CD4-positive, alpha-beta T cell treated with Interferon gamma for 1 hour (primary cell): ENCODE results near the gene TIGD3.
"Not testable (repeated sequence)": the region's sequence is repeated elsewhere in the genome, so short reads cannot be mapped to it uniquely, and the experiment has no call there.

Source experiments
- DNase-seq: peaks from one replicate; pipeline ENCODE4 v3.0.0-alpha.2; 2020

Gene TIGD3

DNA sequence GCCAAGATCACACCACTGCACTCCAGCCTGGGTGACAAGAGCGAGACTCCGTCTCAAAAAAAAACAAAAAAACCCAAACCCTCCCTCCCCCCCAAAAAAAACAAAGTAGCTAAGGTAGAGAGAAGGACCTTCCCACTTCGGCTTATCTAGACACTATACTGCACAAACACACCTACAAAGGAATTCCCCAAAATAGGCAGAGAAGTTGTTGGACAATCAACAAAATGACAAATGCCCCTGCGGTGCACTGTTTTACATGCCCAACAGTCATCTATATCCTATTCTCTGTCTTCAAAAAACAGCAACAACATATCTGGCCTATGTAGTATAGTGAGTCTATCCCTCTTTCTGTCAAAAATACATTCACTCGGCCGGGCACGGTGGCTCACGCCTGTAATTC lies 27.5 kb upstream of the TIGD3 start:
- no peak for DNase-seq

GRCh38 chr11:65329478-65329877 lies 25.1 kb upstream of the TIGD3 start:
- DNase-seq, result no peak

DNA sequence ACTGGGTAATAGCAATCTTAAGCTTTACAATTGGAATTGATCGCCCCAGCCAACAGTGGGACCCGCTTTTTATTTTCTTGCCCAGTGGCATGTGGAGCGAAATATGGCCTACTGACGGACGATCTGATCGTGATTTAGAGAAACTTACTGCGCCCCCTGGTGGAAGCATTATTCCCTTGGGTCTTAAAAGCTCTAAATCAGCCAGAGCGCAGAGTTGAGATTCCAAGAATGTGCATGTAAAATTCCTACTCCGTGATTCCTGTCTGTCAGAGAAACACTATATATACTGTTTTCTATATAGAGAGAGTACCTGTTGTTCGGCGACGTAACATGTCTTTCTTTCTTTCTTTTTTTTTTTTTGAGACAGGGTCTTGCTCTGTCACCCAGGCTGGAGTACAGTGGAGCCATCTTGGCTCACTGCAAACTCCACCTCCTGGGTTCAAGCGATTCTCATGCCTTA lies 24.6 kb upstream of the TIGD3 start:
- peak; percentile 70 for DNase-seq

DNA sequence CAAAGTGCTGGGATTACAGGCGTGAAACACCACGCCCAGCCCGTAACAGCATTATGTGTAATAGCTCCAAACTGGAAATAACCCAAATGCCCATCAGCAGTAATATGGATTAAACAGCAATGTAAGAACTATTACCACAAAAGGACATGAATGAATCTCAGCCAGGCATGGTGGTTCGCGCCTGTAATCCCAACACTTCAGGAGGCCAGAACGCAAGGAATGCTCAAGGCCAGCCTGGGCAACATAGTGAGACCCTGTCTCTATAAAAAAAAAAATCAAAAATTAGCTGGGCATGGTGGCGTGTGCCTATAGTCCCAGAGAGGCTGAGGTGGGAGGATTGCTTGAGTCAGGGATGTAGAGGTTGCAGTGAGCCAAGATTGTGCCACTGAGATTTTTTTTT lies 24.0 kb upstream of the TIGD3 start:
- no peak for DNase-seq

GRCh38 chr11:65332591-65332990 lies 22.0 kb upstream of the TIGD3 start:
- not testable (repeated sequence) for DNase-seq

GRCh38 chr11:65334696-65335295 lies 19.8 kb upstream of the TIGD3 start:
- no peak for DNase-seq

DNA sequence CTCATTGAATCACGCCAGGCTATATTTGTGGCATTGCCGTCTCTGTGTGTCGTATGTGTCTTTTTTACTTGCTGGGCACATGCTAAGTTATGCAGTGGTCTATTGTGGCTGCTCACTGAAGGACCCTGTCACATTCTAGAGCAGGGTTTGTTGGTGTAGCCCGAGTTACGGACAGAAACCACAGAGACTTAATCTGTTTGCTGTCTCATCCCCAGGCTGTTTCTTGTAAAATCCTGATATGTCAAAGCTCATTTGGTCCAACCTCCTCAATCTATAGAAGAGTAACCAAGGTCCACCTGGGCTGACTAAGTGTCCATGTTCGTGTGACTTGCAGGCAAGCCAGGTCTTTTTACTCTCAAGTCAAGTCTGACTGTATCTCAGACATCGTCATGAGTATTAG lies 15.9 kb upstream of the TIGD3 start:
- DNase-seq, result no peak

DNA sequence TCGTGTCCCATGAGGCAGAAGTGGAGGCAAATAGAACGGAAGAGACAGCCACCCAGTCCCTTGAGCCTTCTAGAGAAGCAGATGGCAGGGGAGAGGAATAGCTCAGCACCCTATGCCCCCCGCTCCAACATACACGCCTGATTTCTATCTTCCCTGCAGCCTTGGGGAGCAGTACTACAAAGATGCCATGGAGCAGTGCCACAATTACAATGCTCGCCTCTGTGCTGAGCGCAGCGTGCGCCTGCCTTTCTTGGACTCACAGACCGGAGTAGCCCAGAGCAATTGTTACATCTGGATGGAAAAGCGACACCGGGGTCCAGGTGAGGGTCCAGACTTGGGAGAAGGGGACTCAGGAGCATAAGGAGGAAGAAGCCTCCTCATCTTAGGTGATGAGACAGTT lies 14.3 kb upstream of the TIGD3 start:
- DNase-seq, result no peak

DNA sequence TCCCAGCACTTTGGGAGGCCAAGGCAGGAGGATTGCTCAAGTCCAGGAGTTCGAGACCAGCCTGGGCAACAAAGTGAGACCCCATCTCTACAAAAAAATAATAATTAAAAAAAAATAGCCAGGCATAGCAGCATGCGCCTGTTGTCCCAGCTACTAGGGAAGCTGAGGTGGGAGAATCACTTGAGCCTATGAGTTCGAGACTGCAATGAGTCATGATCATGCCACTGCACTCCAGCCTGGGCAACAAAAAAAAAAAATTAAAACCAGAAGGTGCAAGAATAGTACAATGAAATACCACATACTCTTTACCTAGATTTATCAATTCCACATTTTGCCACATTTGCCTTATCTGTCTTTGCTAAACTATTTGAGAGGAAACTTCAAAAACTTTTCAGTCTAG lies 12.7 kb upstream of the TIGD3 start:
- no peak for DNase-seq

DNA sequence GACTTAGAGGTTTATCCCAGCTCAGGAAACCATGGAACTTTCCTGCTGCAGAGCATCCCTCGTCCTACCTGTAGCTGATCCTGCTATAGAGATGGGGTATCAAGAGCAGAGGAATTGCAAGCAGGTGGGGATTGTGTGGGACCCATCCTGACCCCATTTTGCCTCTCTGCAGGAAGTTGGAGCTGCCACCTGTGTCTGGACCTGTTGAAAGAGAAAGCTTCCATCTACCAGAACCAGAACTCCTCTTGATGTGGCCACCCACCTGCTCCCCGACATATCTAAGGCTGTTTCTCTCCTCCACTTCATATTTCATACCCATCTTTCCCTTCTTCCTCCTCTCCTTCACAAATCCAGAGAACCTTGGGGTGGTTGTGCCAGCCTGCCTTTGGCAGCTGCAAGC lies 3.0 kb upstream of the TIGD3 start:
- no peak for DNase-seq

DNA sequence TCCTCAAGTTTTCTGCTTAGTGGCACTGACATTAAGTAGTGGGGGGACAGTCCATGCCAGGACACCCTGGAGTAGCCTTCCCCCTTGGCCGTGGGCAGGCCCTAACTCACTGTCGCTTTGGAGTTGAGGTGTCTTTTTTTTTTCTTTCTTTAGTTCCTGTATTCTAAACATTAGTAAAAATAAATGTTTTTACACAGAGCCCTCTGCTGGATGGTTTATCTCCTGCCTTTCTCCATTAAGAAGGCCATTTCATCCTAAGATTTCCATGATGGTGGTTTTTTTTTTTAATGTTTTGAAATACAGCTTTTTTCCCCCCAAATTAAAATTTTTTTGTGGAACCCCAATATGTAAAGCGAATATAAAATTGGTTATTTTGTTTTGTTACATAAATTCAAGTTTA lies 1.8 kb upstream of the TIGD3 start:
- no peak for DNase-seq

- no peak for DNase-seq
These were observed 1.2 kb upstream of the TIGD3 start for GRCh38 chr11:65353376-65353775.

GRCh38 chr11:65353900-65354264 lies 669 bp upstream of the TIGD3 start:
- no peak for DNase-seq

GRCh38 chr11:65355013-65355775 lies 643 bp downstream of the TIGD3 start:
- DNase-seq, result peak; percentile 56

DNA sequence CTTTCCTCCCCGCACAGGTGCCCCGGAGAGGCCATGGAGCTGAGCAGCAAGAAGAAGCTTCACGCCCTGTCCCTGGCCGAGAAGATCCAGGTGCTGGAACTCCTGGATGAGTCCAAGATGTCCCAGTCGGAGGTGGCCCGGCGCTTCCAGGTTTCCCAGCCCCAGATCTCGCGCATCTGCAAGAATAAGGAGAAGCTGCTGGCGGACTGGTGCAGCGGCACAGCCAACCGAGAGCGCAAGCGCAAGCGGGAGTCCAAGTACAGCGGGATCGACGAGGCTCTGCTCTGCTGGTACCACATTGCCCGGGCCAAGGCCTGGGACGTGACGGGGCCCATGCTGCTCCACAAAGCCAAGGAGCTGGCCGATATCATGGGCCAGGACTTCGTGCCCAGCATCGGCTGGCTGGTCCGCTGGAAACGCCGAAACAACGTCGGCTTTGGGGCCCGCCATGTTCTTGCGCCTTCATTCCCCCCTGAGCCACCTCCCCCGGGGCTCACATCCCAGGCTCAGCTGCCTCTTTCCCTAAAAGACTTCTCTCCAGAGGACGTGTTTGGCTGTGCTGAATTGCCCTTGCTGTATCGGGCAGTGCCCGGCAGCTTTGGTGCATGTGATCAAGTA lies 1.3 kb downstream of the TIGD3 start:
- DNase-seq, result no peak

DNA sequence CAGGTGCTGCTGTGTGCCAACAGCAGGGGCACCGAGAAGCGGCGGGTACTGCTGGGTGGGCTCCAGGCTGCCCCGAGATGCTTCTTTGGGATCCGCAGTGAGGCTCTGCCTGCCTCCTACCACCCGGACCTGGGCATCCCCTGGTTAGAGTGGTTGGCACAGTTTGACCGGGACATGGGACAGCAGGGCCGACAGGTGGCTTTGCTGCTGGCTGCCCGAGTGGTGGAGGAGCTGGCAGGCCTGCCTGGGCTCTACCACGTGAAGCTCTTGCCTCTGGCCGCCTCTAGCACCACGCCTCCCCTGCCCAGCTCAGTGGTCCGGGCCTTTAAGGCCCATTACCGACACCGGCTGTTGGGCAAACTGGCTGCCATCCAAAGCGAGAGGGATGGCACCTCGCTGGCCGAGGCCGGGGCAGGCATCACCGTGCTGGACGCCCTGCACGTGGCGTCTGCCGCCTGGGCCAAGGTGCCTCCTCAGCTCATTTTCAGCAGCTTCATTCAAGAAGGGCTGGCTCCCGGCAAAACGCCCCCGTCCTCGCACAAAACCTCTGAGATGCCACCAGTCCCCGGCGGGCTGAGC lies 1.9 kb downstream of the TIGD3 start:
- DNase-seq, result no peak

GRCh38 chr11:65357856-65358356 lies 3.4 kb downstream of the TIGD3 start:
- no peak for DNase-seq

GRCh38 chr11:65362320-65362931 lies 7.9 kb downstream of the TIGD3 start:
- peak; percentile 53 for DNase-seq

GRCh38 chr11:65362966-65363365 lies 8.4 kb downstream of the TIGD3 start:
- no peak for DNase-seq

DNA sequence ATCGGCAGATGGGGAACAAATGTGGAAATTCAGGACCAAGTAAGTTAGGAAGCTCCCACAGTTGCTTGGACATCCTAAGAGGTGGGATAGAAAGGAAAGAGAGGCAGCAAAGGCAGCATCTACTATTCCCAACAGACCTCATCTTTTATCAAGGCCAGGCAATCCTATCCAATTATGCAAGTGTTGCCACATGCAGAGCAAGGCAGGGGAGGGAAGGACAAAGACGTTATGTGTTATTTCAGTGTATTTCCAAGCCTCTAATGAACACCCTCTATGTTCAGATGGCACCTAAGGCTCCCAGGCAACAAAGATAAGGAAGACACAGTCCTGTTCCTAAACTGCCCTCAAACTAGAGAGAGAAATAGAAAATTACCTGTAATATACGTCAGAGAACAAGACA lies 9.2 kb downstream of the TIGD3 start:
- DNase-seq, result no peak

DNA sequence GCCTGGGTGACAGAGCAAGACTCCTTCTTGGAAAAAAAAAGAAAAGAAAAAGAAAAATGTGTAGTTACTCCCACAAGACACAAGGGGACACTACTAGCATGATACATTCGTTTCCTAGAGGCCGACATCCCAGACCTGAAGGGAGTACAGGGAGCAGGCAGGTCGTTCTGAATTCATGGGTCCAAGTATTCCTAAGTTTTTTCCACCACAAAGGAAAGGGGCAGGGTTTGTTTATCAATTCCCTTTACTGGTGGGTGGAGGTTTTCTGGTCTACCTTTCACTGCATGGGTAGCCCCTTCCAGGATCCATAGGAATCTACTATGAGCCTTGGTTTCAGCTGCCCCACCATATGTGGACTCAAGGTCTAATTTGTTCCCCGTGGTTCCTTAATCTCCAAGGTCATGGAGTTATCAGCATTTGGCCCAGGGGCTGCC lies 11.8 kb downstream of the TIGD3 start:
- DNase-seq, result peak; percentile 33

DNA sequence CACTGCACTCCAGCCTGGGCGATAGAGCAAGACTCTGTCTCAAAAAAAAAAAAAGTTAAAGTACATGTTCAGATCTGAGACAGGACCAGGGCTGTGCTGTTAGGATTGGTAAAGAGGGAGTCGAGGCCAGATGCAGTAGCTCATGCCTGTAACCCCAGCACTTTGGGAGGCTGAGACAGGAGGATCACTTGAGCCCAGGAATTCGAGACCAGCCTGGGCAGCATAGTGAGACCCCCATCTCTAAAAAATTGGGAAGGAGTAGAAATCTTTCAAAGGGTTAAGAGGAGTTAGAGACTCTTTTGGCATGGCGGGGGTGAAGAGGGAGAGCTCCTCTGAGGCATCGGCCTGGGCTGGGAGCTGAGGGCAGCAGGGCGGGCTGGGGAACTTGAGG lies 16.1 kb downstream of the TIGD3 start:
- no peak for DNase-seq

- DNase-seq, result no peak
These were observed 19.5 kb downstream of the TIGD3 start for GRCh38 chr11:65373839-65374580.
